Retinal pigment epithelial cell (primary cell): ENCODE measurements around the gene TRIM44.
"Not testable (repeated sequence)": the region's sequence is repeated elsewhere in the genome, so short reads cannot be mapped to it uniquely, and the experiment has no call there.

Experiments
- DNase-seq: peaks from one replicate; pipeline ENCODE4 v3.0.0-alpha.2; 2010; ENCODE audit warnings: low read depth
- H3K4me3 ChIP-seq: 2 replicates; pipeline ENCODE4 v1.5.1; 2011; ENCODE audit warnings: mild to moderate bottlenecking, low read length, control low read depth, moderate library complexity
- TF ChIP-seq, protein P1 (sequence below): conservative IDR thresholded peaks from 2 replicates; pipeline ENCODE4 v1.5.1; 2011; ENCODE audit warnings: low read depth, low read length, control low read depth, inconsistent platforms

TRIM44 gene

GRCh38 chr11:35746356-35747153 lies 84.0 kb downstream of the TRIM44 start:
- no peak for DNase-seq
- TF ChIP-seq, protein P1, sequence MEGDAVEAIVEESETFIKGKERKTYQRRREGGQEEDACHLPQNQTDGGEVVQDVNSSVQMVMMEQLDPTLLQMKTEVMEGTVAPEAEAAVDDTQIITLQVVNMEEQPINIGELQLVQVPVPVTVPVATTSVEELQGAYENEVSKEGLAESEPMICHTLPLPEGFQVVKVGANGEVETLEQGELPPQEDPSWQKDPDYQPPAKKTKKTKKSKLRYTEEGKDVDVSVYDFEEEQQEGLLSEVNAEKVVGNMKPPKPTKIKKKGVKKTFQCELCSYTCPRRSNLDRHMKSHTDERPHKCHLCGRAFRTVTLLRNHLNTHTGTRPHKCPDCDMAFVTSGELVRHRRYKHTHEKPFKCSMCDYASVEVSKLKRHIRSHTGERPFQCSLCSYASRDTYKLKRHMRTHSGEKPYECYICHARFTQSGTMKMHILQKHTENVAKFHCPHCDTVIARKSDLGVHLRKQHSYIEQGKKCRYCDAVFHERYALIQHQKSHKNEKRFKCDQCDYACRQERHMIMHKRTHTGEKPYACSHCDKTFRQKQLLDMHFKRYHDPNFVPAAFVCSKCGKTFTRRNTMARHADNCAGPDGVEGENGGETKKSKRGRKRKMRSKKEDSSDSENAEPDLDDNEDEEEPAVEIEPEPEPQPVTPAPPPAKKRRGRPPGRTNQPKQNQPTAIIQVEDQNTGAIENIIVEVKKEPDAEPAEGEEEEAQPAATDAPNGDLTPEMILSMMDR: no peak
- H3K4me3 ChIP-seq: no peak overlapping the region

DNA sequence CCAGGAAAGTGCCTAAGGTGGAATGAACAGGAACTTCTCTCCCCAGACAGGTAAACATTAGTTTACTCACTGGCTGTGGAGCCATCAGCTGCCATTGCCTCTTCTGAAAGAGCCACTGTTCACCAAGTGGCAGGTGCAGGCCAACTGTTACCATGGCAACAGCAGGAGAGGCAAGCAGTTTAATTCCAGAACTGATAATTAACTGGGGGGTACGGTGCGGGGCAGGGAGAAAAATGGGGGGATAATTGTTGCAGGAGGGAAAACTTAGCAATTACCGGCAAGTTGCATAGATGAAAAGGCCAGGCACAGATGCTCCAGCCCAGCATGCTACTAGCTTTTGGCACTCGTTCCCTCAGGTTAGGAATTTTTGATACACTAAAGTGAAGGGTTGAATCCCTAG lies 85.1 kb downstream of the TRIM44 start:
- H3K4me3 ChIP-seq: no peak overlapping the region
- TF ChIP-seq, protein P1: no peak
- DNase-seq: no peak

DNA sequence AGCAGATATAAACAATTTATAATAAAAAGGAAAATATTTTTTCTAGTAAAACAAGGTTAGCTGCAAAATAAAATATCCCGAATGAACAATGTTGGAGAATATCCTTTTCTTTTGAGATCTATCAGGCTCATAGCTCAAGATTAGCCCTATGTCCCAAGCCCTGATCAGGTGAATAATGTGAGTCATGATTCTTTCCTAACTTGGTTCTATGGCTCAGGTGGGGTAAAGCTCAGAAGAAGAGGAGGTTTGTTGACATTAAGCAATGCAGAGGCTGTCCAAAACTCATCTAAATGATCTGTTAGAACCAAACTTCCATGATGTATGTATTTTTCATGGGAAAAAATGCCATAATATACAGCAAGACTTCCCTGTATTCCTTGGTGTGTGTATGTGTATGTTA lies 86.1 kb downstream of the TRIM44 start:
- no peak for DNase-seq
- TF ChIP-seq, protein P1: no peak
- no peak overlapping the region for H3K4me3 ChIP-seq

DNA sequence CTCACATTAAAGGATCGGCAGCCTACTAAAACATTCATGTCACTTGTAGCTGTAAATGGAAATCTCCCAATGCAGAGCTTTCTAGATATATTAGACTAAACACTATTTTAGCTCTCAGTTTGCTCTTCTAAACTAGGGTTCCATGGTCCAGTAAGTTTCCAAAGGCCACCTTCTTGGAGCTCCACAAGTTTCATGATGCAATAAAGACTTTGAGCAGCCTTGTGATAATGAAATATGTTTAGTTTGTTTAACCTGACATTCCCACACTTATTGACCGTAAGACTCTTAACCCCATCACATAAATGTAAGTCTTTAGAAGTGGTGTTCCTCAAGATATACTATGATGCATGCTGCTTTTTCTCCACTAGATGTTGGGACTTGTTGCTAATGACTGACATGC lies 87.7 kb downstream of the TRIM44 start:
- no peak overlapping the region for H3K4me3 ChIP-seq
- no peak for DNase-seq
- TF ChIP-seq, protein P1: no peak

DNA sequence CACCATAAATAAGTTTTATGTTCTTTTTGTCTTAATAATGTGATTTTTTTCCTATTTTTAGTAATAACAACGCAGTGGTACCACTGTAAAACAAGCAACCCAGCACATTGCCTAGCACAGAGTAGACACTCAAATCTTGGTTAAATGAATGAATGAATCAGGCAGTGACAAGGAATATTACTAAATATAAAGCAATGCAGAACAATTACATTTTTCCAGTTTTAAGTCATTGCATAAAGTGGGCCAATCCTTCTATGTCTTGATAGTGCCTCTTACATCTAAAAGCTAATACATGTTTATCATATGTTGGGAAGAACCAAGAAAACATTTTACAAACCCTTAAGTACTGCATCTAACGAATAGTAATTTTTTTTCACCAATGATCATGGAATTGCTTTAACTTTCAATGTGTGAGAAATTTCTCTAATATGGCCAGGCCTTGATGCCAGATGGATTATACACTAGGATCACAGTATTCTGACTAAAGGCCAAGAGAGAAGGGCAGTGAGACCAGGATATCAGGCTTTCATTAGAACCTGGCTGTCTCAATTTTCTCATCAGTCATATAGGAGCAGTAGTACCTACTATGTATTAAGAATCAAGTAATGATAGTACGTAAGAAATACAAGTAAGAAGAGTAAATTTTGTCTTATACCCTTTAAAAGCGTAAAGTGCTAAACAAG lies 88.5 kb downstream of the TRIM44 start:
- TF ChIP-seq, protein P1: no peak
- no peak overlapping the region for H3K4me3 ChIP-seq
- DNase-seq: no peak

- no peak for DNase-seq
- H3K4me3 ChIP-seq: no peak overlapping the region
- TF ChIP-seq, protein P1: no peak
Observed at GRCh38 chr11:35751664-35752061, 89.1 kb downstream of the TRIM44 start.

DNA sequence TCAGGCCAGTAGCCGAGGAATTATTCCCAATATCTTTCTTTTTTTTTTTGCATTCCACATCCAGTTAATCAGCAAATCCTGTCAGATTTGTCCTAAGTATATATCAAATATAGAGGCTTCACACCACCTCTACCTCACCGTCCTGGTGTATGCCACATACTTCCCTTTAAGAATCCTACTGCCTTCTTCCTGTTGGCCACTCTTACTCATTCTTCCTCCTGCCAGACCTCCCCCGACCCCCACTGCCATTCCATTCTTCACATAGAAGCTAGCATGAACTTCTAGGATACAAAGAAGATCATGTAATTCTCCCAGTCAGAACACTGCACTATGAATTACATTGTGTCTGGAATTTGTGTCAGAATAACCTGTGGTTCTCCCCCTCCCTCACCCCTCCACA lies 89.5 kb downstream of the TRIM44 start:
- TF ChIP-seq, protein P1: no peak
- no peak for DNase-seq
- H3K4me3 ChIP-seq: no peak overlapping the region

DNA sequence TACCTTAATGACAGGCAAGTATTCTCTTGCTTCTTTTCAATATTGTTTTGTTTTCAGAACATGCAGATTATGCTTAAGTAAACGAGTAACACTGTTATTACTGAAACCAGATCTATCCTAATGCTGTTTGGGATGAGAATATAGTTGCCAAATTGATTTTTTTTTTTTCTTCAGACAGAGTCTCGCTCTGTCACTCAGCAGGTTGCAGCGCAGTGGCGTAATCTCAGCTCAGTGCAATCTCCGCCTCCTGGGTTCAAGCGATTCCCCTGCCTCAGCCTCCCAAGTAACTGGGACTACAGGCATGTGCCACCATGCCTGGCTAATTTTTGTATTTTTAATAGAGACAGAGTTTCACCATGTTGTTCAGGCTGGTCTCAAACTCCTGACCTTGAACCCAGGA lies 91.0 kb downstream of the TRIM44 start:
- H3K4me3 ChIP-seq, DNase-seq: not testable (repeated sequence)

DNA sequence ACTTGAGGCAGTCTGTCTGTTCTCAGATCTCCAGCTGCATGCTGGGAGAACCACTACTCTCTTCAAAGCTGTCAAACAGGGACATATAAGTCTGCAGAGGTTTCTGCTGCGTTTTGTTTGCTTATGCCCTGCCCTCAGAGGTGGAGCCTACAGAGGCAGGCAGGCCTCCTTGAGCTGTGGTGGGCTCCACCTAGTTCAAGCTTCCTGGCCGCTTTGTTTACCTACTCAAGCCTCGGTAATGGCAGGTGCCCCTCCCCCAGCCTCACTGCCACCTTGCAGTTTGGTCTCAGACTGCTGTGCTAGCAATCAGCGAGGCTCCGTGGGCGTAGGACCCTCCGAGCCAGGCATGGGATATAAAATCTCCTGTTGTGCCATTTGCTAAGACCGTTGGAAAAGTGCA lies 97.4 kb downstream of the TRIM44 start:
- not testable (repeated sequence) for DNase-seq, H3K4me3 ChIP-seq
